Progenitor cell of endocrine pancreas (in vitro differentiated cells): ENCODE results near the gene FBXW7. TPM values are rescaled to one million over a fixed set of nuclear protein-coding genes. Genes with fewer than 3 reads are reported as not detected.

Experiments used
- DNase-seq: peaks from one replicate; pipeline ENCODE4 v3.0.0; 2021; ENCODE audit warnings: low spot score; ENCODE audit not compliant: unreplicated experiment
- H3K27ac Mint-ChIP-seq: 2 replicates; pipeline ENCODE4 v1.8.0; 2021; ENCODE audit warnings: mild to moderate bottlenecking, moderate library complexity, mixed read lengths
- H3K27me3 Mint-ChIP-seq: 2 replicates; pipeline ENCODE4 v1.8.0; 2021; ENCODE audit warnings: mixed read lengths
- H3K36me3 Mint-ChIP-seq: 2 replicates; pipeline ENCODE4 v1.8.0; 2022; ENCODE audit warnings: mixed read lengths; ENCODE audit not compliant: insufficient read depth
- H3K4me1 Mint-ChIP-seq: 2 replicates; pipeline ENCODE4 v1.8.0; 2021; ENCODE audit warnings: low read depth, mixed read lengths
- H3K4me3 Mint-ChIP-seq: 2 replicates; pipeline ENCODE4 v1.8.0; 2021; ENCODE audit warnings: low read depth, mild to moderate bottlenecking, moderate library complexity, mixed read lengths
- H3K9me3 Mint-ChIP-seq: 2 replicates; pipeline ENCODE4 v1.8.0; 2021; ENCODE audit warnings: low read depth, mixed read lengths
- total RNA-seq: library from RNA; stranded (reverse); gene quantifications from 2 replicates; pipeline ENCODE4 v1.2.1, GENCODE V29; 2021
- TF ChIP-seq, protein P1 (sequence below): fragments of 200-600 bp; sonication (generic); IDR thresholded peaks from one replicate; pipeline ENCODE4 v1.5.0; 2021; ENCODE audit warnings: antibody characterized with exemption, mild to moderate bottlenecking; ENCODE audit not compliant: unreplicated experiment

FBXW7 gene
- total RNA-seq, 1 donor from 2014 or later, result 52.1 TPM

DNA sequence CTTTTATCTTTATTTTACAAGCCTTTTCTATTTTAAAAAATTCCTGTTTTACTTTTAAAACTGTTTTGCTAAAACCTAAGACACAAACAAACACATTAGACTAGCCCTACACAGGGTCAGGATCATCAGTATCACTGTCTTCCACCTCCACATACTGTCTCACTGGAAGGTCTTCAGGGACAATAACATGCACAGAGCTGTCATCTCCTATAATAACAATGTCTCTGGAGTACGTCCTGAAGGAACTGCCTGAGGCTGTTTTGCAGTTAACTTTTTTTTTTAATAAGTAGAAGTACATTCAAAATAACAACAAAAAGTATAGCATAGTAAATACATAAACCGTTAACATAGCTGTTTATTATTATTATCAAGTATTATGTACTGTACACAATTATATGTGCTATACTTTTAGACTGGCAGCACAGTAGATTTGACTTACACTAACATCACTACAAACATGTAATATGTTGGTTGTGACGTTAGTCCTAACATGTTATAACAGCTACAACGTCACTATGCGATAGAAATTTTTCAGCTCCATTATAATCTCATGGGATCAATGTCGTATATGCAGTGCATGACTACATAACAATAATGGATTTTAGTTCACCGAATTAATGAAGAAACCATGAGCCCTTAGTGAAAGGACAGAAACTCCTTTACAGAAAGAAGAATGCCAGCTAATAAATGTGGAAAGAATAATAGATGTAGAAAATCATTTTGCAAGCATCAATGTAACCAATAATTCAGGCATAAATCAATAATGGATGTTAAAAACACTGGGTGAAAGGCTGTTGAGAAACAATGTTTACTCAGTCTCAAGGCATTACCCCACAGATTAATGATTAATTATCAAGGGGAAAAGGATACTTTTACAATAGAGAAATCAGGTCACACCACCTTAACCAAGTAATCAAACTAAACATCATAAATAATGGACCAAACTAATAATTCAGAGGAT, 49.2 kb downstream of the FBXW7 start:
- Mint-ChIP-seq H3K36me3 (peaks cover 6% of the 10 kb centered on the region), H3K4me1 (peaks cover 58% of the 10 kb centered on the region), H3K27ac (peak overlapping the region; percentile 93), H3K27me3 (no peaks in the 10 kb centered on the region), H3K4me3 (peak overlapping the region; percentile 60), H3K9me3 (peaks cover 2% of the 10 kb centered on the region)
- no peak for DNase-seq
- TF ChIP-seq, protein P1, sequence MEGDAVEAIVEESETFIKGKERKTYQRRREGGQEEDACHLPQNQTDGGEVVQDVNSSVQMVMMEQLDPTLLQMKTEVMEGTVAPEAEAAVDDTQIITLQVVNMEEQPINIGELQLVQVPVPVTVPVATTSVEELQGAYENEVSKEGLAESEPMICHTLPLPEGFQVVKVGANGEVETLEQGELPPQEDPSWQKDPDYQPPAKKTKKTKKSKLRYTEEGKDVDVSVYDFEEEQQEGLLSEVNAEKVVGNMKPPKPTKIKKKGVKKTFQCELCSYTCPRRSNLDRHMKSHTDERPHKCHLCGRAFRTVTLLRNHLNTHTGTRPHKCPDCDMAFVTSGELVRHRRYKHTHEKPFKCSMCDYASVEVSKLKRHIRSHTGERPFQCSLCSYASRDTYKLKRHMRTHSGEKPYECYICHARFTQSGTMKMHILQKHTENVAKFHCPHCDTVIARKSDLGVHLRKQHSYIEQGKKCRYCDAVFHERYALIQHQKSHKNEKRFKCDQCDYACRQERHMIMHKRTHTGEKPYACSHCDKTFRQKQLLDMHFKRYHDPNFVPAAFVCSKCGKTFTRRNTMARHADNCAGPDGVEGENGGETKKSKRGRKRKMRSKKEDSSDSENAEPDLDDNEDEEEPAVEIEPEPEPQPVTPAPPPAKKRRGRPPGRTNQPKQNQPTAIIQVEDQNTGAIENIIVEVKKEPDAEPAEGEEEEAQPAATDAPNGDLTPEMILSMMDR, result no peak

DNA sequence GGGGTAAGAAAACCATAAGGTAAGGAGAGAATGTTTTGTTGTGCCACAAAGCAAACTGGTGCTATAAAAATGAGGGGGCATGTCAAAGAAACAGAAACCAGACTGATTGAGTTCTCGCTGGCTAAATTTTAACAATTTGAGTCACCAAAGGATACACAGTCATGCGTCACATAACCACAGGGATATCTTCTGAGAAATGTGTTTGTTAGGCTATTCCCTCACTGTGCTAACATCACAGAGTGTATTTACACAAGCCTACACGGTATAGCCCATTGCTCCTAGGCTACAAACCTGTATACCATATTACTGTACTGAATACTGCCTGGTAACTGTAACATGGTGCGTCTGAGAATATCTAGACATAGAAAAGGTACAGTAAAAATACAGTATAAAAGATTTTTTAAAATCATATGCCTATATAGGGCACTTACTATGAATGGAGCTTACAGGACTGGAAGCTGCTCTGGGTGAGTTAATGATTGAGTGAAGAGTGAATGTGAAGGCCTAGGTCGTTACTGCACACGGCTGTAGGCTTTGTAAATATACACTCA, 50.1 kb downstream of the FBXW7 start:
- H3K27ac Mint-ChIP-seq, result peak overlapping the region; percentile 93
- H3K27me3 Mint-ChIP-seq, result no peaks in the 10 kb centered on the region
- TF ChIP-seq, protein P1, result no peak
- peak overlapping the region; percentile 52 for H3K4me3 Mint-ChIP-seq
- no peak for DNase-seq
- peaks cover 10% of the 10 kb centered on the region for H3K36me3 Mint-ChIP-seq
- peaks cover 49% of the 10 kb centered on the region for H3K4me1 Mint-ChIP-seq
- peaks cover 6% of the 10 kb centered on the region for H3K9me3 Mint-ChIP-seq

DNA sequence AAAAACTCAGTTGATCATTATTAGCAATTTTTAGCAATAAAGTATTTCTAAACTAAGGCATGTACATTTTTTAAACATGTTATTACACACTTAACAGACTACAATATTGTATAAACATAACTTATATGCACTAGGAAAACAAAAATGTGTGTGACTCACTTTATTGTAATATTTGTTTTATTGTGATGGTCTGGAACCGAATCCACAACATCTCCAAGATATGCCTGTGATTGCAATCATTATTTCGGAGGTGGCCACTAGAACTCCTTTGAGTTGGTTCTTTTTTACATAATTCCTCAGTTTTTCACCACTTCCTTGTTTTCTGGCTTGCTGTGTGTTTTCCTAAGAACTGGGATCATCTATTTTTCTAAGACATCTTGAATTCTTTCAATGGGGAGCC, 53.7 kb downstream of the FBXW7 start:
- H3K36me3 Mint-ChIP-seq, result peaks cover 15% of the 10 kb centered on the region
- no peak for DNase-seq
- H3K27ac Mint-ChIP-seq, result no peak overlapping the region
- no peaks in the 10 kb centered on the region for H3K27me3 Mint-ChIP-seq
- TF ChIP-seq, protein P1, result no peak
- H3K4me1 Mint-ChIP-seq, result peaks cover 29% of the 10 kb centered on the region
- peaks cover 11% of the 10 kb centered on the region for H3K9me3 Mint-ChIP-seq
- H3K4me3 Mint-ChIP-seq, result no peak overlapping the region

DNA sequence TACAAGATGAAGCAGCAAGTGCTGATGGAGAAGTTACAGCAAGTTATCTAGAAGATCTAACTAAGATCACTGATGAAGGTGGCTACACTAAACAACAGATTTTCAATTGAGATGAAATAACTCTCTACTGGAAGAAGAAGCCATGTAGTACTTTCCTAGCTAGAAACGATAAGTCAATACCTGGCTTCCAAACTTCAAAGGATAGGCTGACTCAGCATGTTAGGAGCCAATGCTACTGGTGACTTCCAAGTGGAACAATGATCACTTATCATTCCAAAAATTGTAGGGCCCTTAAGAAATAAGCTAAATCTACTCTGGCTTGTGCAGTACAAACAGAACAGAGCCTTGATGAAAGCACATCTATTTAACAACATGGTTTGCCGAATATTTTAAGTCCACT, 55.0 kb downstream of the FBXW7 start:
- H3K4me3 Mint-ChIP-seq, result no peak overlapping the region
- TF ChIP-seq, protein P1, result no peak
- no peak overlapping the region for H3K27ac Mint-ChIP-seq
- DNase-seq, result no peak
- H3K9me3 Mint-ChIP-seq, result peaks cover 11% of the 10 kb centered on the region
- peaks cover 15% of the 10 kb centered on the region for H3K36me3 Mint-ChIP-seq
- H3K4me1 Mint-ChIP-seq, result peaks cover 22% of the 10 kb centered on the region
- no peaks in the 10 kb centered on the region for H3K27me3 Mint-ChIP-seq

DNA sequence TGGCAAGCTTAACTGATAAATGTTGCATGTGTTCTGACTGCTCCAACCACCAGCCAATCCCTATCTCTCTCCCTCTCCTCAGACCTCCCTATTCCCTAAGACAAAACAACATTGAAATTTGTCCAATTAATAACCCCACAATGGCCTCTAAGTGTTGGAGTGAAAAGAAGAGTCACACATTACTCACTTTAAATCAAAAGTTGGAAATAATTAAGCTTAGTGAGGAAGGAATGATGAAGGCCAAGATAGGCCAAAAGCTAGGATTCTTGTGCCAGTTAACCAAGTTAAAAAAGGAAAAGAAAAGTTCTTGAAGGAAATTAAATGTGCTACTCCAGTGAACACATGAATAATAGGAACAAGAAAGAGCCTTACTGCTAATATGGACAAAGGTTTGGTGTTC, 55.6 kb downstream of the FBXW7 start:
- DNase-seq, result no peak
- Mint-ChIP-seq H3K4me1 (peaks cover 21% of the 10 kb centered on the region), H3K27ac (no peak overlapping the region), H3K9me3 (peaks cover 11% of the 10 kb centered on the region), H3K4me3 (no peak overlapping the region), H3K36me3 (peaks cover 15% of the 10 kb centered on the region), H3K27me3 (no peaks in the 10 kb centered on the region)
- TF ChIP-seq, protein P1, result no peak
